Measurements from ENCODE around the gene PPP1R9A.

PPP1R9A gene

DNA sequence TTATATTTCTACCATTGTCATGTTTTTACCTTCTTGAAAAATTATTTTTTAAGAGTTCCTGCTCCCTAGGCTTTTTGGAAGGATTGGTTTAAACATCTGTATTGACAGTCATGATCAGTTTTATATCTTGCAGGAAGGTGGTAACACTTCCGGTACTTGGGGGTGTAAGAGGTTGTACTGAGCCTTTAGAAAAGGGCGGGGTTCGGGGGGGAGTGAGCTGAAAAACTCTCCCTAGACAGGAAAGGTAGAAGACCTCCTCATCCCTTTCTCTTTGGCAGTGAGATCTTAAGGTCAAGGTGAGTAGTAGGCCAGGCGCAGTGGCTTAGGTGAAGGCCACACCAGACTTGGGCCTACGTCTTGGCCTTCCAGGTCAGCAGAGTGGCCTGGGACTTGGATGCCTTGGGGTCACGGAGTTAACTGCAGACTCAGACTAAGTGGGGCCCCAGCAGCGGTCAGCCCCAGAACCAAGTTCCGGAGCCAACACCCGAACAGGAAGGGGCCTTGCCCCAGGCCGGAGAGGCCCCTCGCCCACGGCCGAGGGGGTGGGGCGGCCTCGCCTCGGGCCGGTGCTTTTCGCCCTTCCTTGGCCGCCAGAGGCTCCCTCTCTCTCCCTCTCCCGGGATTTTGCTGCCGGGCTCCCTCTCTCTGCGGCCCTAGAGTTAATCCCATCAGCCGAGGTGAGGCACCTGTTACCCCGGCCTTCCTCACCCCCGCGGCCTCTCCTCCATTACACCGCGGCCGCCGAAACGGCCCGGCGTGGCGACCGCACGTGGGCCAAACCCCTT lies at the start of gene PPP1R9A:
Gene PPP1R9A (plus strand): TSS at position 569 of the 785 bp plus-strand sequence. CDS start 2,520 bp downstream, outside the sequence.
- DNase-seq (ENCODE audit: low read depth in 1 of 2, low spot score in 1 of 2) = no peak

DNA sequence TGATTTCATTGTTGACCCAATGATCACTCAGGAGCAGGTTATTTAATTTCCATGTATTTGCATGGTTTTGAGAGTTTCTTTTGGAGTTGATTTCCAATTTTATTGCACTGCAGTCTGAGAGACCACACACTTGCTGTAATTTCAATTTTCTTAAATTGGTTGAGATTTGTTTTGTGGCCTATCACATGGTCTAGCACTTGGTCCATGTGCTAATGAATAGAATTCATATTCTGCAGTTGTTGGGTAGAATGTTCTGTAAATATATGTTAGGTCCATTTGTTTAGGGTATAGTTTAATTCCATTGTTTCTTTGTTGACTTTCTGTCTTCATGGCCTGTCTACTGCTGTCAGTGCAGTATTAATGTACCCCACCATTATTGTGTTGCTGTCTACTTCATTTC lies 36.3 kb upstream of the PPP1R9A start:
- no peak for DNase-seq (ENCODE audit: low read depth in 1 of 2, low spot score in 1 of 2)

DNA sequence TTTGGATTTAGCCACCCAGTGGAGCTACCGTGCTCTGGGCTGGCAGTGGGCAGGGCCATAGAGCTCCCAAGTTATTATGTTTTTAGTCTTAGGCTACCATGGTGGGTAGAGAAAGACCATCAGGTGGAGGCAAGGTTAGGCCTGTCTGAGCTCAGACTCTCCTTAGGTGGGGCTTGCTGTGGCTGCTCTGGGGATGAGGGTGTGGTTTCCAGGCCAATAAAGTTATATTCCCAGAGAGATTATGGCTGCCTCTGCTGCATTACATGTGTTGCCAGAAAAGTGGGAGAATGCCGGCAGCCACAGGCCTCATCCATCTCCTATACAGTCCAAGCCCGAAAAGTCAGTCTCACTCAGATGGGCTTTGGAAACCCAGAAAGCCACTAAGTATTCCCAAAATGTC lies 34.2 kb upstream of the PPP1R9A start:
- DNase-seq (ENCODE audit: low read depth in 1 of 2, low spot score in 1 of 2) = no peak

DNA sequence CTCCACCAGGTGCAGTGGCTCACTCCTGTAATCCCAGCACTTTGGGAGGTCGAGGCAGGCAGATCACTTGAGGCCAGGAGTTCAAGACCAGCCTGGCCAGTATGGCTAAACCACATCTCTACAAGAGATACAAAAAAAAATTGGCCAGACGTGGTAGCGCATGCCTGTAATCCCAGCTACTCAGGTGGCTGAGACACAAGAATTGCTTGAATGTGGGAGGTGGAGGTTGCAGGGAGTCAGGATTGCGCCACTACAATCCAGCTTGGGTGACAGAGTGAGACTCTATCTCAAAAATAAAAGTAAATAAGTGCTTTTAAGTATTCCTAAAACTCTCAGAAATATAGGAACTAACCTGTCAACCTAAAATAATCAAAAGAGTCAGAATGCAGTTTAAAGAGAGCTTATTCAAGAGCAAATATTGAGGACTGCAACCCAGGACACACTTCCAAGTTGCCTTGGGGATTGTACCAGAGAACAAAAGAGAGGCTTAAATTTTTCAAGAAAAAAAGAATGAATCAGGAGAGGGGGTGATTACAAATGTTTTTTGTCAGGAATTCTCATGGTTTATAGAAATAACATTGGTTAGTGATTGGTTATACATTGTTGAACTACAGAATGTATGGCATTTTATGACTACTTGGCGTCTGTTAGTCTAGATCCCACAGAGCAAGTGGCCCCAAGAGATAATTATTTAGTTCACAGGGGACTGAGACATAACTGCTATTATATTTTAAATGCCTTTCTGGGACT lies 33.2 kb upstream of the PPP1R9A start:
- DNase-seq (ENCODE audit: low read depth in 1 of 2, low spot score in 1 of 2) = no peak

DNA sequence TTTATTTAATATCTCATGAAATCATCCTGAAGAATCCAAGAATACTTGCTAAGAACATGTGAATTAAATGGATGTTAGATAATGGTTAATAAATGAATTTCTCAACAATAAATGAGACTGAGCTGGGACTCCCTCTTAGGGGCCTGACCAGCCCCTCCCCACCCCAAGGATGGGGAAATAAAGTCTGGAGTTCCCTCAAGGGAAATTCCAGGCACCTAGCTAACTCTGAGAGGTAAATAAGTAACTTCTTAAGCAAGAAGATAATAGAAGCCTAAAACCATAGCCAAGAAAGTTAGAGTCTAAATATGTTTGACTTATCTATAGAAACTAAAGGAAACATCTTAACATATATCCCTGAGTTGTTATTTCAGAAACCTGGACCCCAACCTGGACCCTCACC lies 32.2 kb upstream of the PPP1R9A start:
- DNase-seq (ENCODE audit: low read depth in 1 of 2, low spot score in 1 of 2) = no peak

DNA sequence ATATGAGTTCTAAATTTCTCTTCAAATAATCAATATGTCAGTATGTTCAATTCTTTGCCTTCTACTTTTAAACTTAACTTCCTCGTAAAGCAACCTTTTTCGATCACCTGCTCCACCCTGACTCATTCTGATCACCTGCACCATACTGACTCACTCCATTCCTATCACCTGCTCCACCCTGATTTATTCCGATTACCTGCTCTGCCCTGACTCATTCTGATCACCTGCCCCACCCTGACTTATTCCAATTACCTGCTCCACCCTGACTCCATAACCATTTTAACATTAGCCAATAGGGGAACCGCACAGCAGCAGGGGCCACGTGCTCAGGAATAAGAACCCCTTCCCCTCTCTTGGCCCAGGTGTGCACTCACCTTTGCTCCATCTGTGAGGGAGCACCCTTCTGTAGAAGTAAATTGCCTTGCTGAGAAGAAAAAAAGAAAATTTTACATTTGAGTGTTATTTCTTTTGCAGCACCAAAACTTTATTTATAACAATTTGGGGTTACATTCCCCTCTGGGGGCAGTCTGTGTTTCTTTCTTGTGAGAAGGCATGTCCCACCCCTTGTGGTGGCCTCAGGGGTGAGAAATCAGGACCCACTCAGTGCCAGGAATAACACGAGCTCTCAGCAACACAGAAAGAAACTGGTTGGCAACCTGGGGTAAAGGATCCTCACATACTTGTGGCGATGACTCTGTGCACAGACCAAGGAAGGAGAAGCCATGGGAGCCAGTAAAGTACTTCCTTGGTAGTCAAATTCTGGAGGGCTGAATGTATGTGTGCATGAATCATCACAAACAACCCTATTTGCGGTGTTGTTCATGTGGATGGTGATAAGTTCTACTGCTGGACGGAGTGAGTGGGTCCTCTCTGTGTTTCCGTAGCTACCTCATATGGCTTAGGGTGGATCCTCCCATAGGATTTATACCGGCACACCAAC lies 29.4 kb upstream of the PPP1R9A start:
- DNase-seq (ENCODE audit: low read depth in 1 of 2, low spot score in 1 of 2) = no peak

DNA sequence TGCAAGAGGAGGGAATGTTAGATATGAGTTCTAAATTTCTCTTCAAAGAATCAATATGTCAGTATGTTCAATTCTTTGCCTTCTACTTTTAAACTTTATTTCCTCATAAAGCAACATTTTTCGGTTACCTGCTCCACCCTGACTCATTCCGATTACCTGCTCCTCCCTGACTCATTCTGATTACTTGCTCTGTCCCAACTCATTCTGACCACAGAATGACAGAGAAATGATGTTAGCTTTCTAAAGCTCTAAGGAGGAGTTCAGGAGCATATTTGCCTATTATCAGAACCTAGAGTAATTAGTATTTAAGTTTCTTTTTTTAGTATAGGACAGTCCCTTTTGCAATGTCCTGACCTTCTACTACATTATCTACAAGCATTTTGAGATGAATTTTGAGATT lies 24.5 kb upstream of the PPP1R9A start:
- no peak for DNase-seq (ENCODE audit: low read depth in 1 of 2, low spot score in 1 of 2)

DNA sequence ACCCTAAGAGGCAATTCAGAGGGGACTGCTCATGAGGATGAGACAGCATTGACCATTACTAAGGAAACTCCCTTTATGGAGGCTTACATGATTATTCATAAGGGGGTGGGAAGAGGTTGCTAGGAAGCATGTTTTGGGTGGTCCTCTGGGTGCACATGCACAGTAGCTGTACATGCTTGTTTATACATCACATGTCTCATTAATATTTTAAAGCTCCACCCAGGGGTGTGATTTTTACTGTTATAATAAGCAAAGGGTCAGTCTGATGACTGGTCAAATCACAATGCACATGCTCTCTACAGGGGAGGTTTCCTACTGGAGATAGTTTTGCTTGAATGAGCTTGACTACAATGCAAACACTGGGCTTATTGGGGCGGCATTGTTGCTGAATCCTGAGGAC lies 23.8 kb upstream of the PPP1R9A start:
- DNase-seq (ENCODE audit: low read depth in 1 of 2, low spot score in 1 of 2) = no peak

DNA sequence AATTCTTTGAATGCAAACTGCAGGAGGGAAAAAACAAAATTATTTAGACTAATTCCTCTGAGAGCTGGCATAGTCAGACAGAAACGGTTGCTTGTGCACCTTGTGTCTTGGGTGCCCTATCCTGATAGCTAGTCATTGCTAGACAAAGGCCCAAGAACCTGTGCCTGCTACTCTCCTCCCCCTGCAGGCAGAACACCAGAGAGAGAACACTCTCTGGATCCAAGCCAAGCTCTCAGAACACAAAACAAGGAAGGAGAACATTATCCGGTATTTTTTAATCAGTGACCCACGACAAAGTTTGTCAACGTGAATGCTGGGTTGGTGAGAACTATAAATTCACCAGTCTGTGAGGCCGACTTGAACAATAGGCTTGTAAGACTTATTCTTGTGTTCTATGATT lies 18.8 kb upstream of the PPP1R9A start:
- DNase-seq (ENCODE audit: low read depth in 1 of 2, low spot score in 1 of 2) = no peak

DNA sequence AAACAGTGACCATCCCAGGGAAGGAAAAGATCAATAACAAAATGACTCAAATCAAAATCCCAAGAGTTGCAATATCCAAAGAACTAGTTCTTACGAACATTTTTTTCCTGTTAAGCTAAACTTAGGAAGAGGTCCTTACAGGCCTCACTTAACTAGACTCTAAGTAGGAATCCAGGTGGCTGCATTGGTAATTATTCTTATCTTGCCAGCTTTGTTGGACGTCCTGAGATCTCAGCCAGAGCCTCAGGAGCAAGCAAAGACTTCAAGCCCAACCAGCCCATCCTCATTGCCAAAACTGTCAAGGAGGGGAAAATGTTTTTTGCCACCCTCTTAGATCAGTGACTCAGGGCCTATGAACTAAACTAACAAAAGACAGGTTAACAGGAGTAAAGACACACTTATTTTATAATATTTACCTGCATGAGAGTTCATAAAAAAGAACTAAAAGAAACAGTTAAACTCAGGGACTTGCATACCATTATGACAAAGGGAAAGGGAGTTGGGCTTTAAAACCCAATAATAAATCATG lies 18.3 kb upstream of the PPP1R9A start:
- no peak for DNase-seq (ENCODE audit: low read depth in 1 of 2, low spot score in 1 of 2)

DNA sequence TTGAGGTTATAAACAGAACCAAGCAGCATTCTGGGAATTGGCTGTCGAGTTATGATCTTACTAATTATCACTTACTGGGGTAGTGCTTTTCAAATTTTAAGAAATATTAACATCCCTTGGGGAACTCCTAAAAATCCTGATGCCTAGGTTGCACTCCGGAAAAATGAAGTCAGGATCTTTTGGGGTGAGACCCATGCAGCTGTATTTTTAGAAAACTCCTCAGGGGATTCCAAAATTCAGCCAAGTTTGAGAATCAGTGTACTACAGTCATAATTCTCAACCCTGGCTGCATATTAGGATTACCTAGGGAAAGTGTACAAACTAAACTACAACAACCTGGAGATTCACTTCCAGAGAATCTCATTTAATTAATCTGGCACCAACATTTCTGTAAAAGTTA lies 17.2 kb upstream of the PPP1R9A start:
- no peak for DNase-seq (ENCODE audit: low read depth in 1 of 2, low spot score in 1 of 2)

DNA sequence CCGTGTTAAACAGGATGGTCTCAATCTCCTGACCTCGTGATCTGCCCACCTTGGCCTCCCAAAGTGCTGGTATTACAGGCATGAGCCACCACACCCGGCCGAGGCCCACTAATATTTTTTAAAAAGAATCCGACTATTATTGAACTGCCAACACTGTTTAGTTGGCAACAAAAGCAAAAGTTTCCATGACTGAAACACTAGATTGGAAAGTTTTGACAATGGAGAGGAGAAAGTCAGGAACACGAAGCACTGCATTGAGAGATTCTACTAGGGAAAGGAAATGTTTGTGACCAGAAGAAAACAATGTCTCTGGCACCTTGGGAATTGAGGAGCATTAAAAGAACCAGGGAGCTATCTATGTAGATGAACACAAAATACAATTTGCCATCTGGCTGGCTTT lies 13.7 kb upstream of the PPP1R9A start:
- no peak for DNase-seq (ENCODE audit: low read depth in 1 of 2, low spot score in 1 of 2)

DNA sequence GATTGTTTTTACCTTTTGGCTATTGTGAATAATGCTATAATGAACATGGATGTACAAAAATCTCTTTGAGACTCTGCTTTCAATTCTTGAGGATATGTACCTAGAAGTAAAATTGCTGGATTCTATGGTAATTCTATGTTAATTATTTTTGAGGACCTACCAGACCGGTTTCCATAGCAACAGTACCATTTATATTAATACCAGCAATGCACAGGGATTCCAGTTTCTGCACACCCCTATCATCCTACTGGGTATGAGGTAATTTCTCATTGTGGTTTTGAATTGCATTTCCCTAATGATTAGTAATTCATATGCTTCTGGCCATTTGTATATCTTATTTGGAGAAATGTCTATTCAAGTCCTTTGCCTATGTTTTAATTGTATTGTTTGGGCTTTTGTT lies 9.9 kb upstream of the PPP1R9A start:
- no peak for DNase-seq (ENCODE audit: low read depth in 1 of 2, low spot score in 1 of 2)

DNA sequence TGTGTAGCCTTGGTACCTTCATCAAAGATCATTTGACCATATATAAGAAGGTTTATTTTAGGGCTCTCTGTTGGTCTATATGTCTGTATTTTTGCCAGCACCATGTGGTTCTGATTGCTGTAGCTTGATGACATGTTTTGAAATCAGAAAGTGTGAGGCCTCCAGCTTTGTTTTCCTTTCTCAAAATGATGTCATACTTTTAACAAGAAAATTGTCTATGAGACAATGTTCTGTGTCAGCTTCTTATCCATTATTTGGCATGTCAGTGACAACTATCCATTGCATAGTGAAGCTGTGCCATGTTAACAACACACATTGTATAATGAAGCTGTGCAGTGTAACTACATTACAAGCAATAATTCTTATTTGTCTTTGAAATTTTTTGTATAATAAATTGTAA lies 9.1 kb upstream of the PPP1R9A start:
- no peak for DNase-seq (ENCODE audit: low read depth in 1 of 2, low spot score in 1 of 2)

DNA sequence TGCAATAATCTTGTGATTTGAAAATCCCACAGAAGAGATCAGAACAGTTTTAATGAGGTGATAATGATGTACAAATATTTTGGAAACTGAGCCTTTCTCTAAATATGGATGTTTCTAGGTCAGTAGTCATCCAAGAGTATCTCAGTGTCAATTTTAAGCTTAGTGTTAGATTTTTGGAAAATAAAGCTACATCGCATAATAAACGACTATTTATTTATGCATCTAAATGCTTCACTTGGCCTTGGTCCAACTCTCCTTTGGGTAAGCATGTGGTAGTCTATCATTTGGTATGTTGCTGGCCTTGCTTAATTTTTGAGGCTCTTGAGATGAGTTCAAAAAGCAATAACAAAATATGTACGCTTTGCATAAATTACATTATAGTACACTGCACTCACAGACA lies 5.4 kb upstream of the PPP1R9A start:
- DNase-seq (ENCODE audit: low read depth in 1 of 2, low spot score in 1 of 2) = no peak

DNA sequence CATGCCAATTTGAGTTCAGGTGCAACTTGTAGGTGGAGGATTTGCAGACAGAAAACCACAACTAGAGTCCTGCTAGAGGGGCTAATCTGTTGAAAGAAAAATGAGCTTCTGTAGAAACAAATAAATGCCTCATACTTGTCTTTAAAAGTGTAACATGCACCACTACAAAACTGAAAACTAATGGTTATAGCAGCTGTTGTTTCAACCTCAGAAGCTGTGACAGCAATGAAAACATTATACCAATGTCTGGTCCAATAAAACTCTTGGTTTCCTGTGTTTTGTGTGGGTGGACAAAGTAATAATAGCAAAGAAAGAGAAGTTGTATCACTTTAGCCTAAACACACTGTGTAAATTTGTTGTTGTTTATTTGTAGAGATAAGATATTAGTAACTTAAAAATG lies 3.4 kb upstream of the PPP1R9A start:
- no peak for DNase-seq (ENCODE audit: low read depth in 1 of 2, low spot score in 1 of 2)

DNA sequence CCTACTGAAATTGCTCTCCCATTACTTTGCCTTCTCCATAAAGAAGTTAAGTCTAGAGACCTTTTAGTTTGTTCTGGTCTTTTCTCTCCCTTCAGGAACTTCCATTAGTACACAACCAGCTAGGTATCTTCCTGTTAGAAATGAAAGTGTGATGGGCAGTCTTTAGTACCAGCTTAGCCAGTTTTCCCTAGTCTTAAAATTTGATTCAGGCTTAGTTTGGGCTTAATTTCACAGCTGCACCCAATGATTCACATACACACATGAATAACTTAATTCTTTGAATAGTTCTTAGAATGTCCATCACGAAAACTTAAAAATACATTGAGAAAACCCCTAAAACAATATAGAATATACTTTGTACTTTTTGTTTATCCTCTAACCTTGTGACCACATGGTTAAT lies 2.4 kb upstream of the PPP1R9A start:
- no peak for DNase-seq (ENCODE audit: low read depth in 1 of 2, low spot score in 1 of 2)

DNA sequence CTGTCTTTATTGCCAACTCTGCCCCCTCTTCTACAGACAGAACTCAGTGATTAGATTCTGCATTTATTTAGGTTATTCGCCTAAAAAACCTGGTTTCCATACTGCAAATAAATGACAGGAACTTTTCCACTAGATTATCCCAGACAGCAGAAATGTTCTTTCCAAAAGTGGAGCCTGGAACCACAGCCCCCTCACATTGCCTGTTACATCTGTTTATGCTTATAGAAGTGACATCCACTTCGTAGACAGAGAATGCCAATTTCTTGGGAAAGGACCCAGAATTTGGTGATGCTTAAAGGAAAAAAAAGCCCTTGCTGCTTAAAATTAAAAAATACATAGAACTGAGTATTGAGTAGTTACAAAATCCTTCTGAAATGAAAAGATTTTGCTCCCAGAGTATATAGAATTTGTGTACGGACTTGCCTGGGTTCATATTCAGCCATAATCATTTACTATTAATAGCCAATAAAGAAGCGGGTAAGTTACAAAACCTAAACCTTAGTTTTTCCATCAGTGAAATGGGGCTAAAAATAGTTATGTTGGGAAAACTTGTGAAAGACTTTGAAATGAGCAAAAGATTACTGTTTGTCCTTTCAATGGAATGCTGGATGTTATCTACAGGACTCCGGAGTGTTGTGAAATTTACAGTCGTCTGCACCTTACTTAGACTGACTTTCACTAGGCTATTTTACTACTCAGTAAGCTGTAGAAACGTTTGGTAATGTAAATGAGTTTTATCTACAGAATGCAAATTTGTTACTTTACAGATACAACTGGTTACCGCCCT lies 1.1 kb upstream of the PPP1R9A start:
- no peak for DNase-seq (ENCODE audit: low read depth in 1 of 2, low spot score in 1 of 2)

DNA sequence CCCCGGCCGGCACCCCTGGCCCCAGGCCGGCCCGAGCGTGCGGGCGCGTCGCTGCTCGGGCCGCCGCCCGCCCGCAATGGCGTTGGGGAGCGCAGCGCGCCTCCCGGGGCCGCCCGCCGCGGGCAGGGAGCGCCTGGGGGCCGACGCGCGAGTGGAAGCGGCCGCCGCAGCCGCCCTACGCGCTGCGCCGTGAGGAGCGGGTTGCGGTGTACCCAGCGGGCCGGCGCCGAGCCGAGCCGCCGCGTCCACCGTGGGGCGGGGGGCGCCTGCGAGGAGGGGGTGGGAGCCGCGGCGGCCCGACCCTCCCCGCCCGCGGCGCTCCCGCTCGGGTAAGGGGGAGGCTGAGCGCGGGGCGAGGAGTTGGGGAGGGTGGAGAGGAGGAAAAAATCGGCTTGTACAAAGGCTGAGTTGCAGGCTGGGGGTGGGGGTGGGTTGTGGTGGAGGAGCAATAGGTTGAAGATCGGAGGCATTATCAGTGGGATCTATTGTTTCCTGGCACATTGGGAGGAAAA lies 473 bp downstream of the PPP1R9A start:
- no peak for DNase-seq (ENCODE audit: low read depth in 1 of 2, low spot score in 1 of 2)
